ENCODE data around the gene CAVIN3.
A peak's percentile ranks its signal among the peaks of the same experiment; 100 is the strongest.

Gene CAVIN3

GRCh38 chr11:6333095-6333494 lies 12.8 kb upstream of the CAVIN3 start:
- no peak for DNase-seq
- TF ChIP-seq CTCF (IDR thresholded peaks at IDR 0.05): no peak
- H3K4me1 ChIP-seq: peaks cover 0 to 28% (median 19%) of the 10 kb centered on the region in 4 donors
- H3K9me3 ChIP-seq: no peaks in the 10 kb centered on the region
- intact Hi-C loops (cut with DNase I; ENCODE audit: low total_unique reads): no loop called here
- H3K27me3 ChIP-seq: no peaks in the 10 kb centered on the region
- H3K27ac ChIP-seq: peak overlapping the region; percentile 8 to 54
- peaks cover 0 to 8% (median 5%) of the 10 kb centered on the region in 3 donors for H3K36me3 ChIP-seq
- no peak overlapping the region for H3K4me3 ChIP-seq

- H3K27ac ChIP-seq: peak overlapping the region; percentile 11 to 54
- intact Hi-C loops (cut with DNase I; ENCODE audit: low total_unique reads): no loop called here
- H3K4me1 ChIP-seq: peaks cover 0 to 32% (median 21%) of the 10 kb centered on the region in 4 donors
- no peaks in the 10 kb centered on the region for H3K27me3 ChIP-seq
- H3K4me3 ChIP-seq: no peak overlapping the region
- H3K36me3 ChIP-seq: peaks cover 0 to under 1% (median 0%) of the 10 kb centered on the region in 3 donors
- no peak for TF ChIP-seq CTCF (IDR thresholded peaks at IDR 0.05)
- no peak for DNase-seq
- H3K9me3 ChIP-seq: no peaks in the 10 kb centered on the region
These were observed 11.8 kb upstream of the CAVIN3 start for GRCh38 chr11:6332066-6332465.

- TF ChIP-seq CTCF (IDR thresholded peaks at IDR 0.05): no peak
- peaks cover 0 to 26% (median 18%) of the 10 kb centered on the region in 4 donors for H3K4me1 ChIP-seq
- H3K27me3 ChIP-seq: no peaks in the 10 kb centered on the region
- H3K27ac ChIP-seq: no peak overlapping the region
- no peaks in the 10 kb centered on the region for H3K36me3 ChIP-seq
- no peak overlapping the region for H3K4me3 ChIP-seq
- H3K9me3 ChIP-seq: no peaks in the 10 kb centered on the region
- no peak for DNase-seq
- intact Hi-C loops (cut with DNase I; ENCODE audit: low total_unique reads): no loop called here
These were observed 8.0 kb upstream of the CAVIN3 start for GRCh38 chr11:6328321-6328720.

- DNase-seq: no peak
- no peaks in the 10 kb centered on the region for H3K36me3 ChIP-seq
- no peaks in the 10 kb centered on the region for H3K9me3 ChIP-seq
- intact Hi-C loops (cut with DNase I; ENCODE audit: low total_unique reads): no loop called here
- H3K4me1 ChIP-seq: peaks cover 0 to 25% (median 13%) of the 10 kb centered on the region in 4 donors
- no peak overlapping the region for H3K27ac ChIP-seq
- H3K27me3 ChIP-seq: no peaks in the 10 kb centered on the region
- TF ChIP-seq CTCF (IDR thresholded peaks at IDR 0.05): no peak
- H3K4me3 ChIP-seq: no peak overlapping the region
These were observed 7.5 kb upstream of the CAVIN3 start for GRCh38 chr11:6327806-6328205.

- intact Hi-C loops (cut with DNase I; ENCODE audit: low total_unique reads): no loop called here
- Histone ChIP-seq H3K27ac (no peak overlapping the region), H3K27me3 (no peaks in the 10 kb centered on the region), H3K36me3 (no peaks in the 10 kb centered on the region), H3K4me1 (peaks cover 0 to 25% (median 14%) of the 10 kb centered on the region in 4 donors), H3K9me3 (no peaks in the 10 kb centered on the region), H3K4me3 (no peak overlapping the region)
- no peak for DNase-seq
- TF ChIP-seq CTCF (IDR thresholded peaks at IDR 0.05): no peak
These were observed 6.7 kb upstream of the CAVIN3 start for GRCh38 chr11:6326985-6327384.

GRCh38 chr11:6326303-6326702 lies 6.0 kb upstream of the CAVIN3 start:
- TF ChIP-seq CTCF (IDR thresholded peaks at IDR 0.05): no peak
- no peaks in the 10 kb centered on the region for H3K9me3 ChIP-seq
- no peak overlapping the region for H3K27ac ChIP-seq
- peaks cover 0 to 30% (median 17%) of the 10 kb centered on the region in 4 donors for H3K4me1 ChIP-seq
- intact Hi-C loops (cut with DNase I; ENCODE audit: low total_unique reads): no loop called here
- no peaks in the 10 kb centered on the region for H3K27me3 ChIP-seq
- DNase-seq: no peak
- H3K4me3 ChIP-seq: no peak overlapping the region
- no peaks in the 10 kb centered on the region for H3K36me3 ChIP-seq

All from tibial artery (tissue), 4 donors.